Suppressor macrophage treated with lipopolysaccharide for 1 hour (primary cell): ENCODE results near the gene GPAM.
"Not testable (repeated sequence)": the region's sequence is repeated elsewhere in the genome, so short reads cannot be mapped to it uniquely, and the experiment has no call there.

Source experiments
- DNase-seq, 3 donors: peaks; one replicate each; pipeline ENCODE4 v3.0.0-alpha.2; 2020 to 2022

GPAM gene

GRCh38 chr10:112214298-112214926 is 30.8 kb upstream of the GPAM start:
- DNase-seq: no peak

DNA sequence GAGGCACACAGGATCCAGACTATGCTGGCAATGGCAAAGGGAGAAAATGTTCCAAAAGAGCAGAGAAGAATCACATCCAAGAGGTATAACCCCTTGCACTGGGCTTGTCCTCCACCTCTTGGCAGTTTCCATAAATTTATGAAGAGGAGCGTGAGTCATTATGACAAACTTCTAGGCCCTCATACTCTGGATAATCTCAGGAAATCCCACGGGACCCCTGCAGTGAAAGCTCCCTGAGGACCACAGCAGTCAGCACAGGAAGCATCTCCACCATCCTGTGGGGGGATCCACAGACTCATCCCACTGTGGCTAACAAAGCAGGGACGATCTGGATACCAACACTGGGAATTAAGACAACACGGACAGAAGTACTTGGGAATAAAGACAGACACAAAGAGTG is 30.3 kb upstream of the GPAM start:
- DNase-seq: no peak

- no peak for DNase-seq
Measured at GRCh38 chr10:112213098-112213823, 29.7 kb upstream of the GPAM start.

DNA sequence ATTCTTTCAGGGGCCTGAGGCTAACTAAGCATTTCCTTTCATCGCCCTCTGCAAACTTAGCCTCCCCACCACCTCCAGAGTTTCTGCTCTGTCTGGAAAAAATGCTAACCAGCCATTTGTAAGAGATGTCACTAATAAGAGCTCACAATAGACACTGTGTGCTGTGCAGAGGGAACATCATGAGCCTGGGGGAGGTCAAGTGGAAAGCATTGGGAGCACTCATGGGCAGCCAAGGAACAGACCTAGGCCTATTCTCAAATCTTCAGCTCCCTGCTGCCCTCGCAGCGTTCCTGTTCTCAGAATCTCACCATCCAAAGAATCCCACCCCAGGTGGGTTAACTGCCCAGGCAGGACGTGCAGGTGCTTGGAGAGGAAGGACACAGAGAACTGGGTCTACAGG is 27.1 kb upstream of the GPAM start:
- DNase-seq: no peak

- no peak for DNase-seq
Measured at GRCh38 chr10:112209684-112210131, 26.1 kb upstream of the GPAM start.

GRCh38 chr10:112208997-112209396 is 25.4 kb upstream of the GPAM start:
- no peak for DNase-seq

- DNase-seq: no peak
Measured at GRCh38 chr10:112208292-112208691, 24.7 kb upstream of the GPAM start.

DNA sequence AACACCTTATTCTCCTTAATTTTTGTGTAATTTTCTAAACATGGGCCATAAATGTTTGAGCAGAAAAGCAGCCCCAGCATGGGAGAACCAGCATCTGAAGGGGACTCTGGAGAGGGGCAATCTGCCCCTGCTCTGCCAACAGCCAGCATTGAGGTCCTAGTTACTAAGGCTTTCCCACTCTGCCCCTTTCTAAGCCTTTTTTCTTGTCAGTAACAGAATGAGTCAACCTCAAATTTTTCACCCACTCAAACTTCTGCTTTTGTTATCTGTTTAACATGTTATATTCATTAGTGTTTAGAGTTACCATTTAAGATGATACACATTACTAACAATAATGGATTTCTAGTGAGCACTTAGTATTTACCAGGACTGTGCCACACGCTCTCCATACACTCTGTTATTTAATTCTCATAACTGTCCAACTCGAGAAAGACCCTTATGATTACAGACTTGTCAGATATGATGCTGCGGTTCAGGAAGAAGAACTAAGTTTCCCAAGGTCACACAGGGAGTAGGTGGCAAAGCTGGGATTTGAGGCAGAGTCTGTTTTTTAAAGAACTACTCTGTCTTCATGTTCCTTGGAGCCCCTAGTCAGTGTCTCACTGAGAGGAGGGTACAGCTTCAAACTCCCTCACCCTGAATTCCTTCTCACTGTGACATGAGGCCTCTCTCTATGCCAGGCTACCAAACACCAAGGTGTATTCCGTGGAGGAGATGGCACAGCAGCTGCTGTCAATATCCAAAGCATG is 19.9 kb upstream of the GPAM start:
- peak; percentile 14 to 40 (median 20) for DNase-seq

GRCh38 chr10:112202561-112203241 is 19.1 kb upstream of the GPAM start:
- peak; percentile 12 to 32 (median 16) for DNase-seq

DNA sequence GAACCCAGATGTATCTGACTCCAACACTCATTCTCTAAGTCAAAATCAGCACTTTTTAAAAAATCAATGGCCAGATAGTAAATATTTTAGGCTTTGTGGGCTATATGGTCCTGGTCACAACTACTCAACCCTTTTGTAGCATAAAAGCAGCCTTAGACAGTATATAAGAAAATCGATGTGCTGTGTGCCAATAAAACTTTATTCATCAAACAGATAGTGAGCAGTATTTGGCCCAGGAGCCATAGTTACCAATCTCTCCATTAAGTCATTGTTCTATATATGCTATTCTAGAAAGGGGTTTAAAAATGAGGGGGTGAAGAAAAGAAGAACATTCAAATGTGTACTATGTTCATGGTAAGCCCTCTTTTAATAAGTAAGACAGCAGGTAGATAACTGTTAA is 18.5 kb upstream of the GPAM start:
- no peak for DNase-seq

- DNase-seq: no peak
Measured at GRCh38 chr10:112201334-112201733, 17.8 kb upstream of the GPAM start.

- DNase-seq: not testable (repeated sequence)
Measured at GRCh38 chr10:112200259-112200658, 16.7 kb upstream of the GPAM start.

- not testable (repeated sequence) for DNase-seq
Measured at GRCh38 chr10:112197662-112198061, 14.1 kb upstream of the GPAM start.

DNA sequence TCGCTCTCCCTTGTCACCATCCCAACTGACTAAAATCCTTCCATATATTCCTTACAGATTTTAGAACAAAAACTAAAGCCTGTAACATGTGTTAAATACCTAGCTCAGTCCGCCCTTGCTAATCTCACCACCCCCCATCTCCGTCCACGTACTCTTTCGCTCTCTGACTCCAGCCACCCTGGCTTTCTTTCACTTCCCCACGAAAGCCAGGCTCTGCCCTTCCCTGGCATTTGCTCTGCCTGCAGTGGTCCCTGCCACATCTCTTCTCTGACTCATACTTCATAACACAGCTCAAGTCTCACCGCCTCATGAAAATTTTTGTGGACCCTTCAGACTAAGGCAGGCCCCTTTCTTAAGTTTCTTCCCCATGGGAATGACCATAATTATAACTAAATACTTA is 11.7 kb upstream of the GPAM start:
- DNase-seq: no peak

DNA sequence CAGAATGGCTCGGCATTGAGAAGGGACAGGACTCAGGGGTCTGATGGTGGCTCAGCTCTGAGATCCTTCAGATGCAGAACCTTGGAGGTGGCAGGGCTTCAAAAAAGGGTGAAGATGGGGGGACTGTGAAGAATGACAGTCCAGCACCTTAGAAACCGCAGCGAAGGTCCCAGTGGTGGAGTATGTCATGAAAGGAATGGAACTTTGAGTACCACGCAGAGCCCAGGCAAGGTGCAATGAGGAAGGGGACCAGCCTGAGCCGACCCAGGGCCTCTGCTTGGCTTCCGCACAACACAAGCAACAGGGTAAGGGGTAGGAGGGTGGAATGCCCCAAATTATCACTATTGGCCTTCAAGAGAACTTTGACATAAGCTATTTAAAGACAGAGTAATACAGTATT is 8.2 kb upstream of the GPAM start:
- no peak for DNase-seq

GRCh38 chr10:112191041-112191590 is 7.6 kb upstream of the GPAM start:
- DNase-seq: no peak

GRCh38 chr10:112189465-112189864 is 5.9 kb upstream of the GPAM start:
- no peak for DNase-seq

- no peak for DNase-seq
Measured at GRCh38 chr10:112187527-112187926, 4.0 kb upstream of the GPAM start.

GRCh38 chr10:112185959-112186358 is 2.4 kb upstream of the GPAM start:
- no peak for DNase-seq

GRCh38 chr10:112184379-112184778 is 814 bp upstream of the GPAM start:
- DNase-seq: no peak

DNA sequence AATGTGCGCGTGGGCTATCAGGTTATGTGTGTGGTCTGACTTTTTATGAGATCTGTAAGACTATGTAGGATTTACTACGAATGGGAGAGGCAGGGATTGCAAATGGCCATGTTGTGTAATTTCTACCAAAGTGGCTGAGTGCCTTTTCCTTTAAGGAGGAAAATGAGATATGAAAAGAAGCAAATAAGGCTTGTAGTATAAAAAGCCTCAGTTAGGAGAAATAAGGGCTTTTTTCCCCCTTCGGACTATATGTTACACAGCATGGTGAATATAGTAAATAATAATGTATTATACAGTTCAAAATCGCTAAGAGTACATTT is 447 bp upstream of the GPAM start:
- DNase-seq: no peak

GRCh38 chr10:112182784-112183328 is 709 bp downstream of the GPAM start:
- no peak for DNase-seq

GRCh38 chr10:112177247-112177646 is 6.3 kb downstream of the GPAM start:
- no peak for DNase-seq
